ENCODE measurements around the gene ZGLP1.

DNA sequence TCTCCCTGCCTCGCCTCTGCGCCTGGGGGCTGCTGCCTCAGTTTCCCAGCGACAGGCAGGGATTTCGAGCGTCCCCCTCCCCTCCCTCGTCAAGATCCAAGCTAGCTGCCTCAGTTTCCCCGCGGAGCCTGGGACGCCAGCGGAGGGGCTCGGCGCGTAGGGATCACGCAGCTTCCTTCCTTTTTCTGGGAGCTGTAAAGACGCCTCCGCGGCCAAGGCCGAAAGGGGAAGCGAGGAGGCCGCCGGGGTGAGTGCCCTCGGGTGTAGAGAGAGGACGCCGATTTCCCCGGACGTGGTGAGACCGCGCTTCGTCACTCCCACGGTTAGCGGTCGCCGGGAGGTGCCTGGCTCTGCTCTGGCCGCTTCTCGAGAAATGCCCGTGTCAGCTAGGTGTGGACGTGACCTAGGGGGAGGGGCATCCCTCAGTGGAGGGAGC, 39.4 kb downstream of the ZGLP1 start:
- TF ChIP-seq, protein P1, sequence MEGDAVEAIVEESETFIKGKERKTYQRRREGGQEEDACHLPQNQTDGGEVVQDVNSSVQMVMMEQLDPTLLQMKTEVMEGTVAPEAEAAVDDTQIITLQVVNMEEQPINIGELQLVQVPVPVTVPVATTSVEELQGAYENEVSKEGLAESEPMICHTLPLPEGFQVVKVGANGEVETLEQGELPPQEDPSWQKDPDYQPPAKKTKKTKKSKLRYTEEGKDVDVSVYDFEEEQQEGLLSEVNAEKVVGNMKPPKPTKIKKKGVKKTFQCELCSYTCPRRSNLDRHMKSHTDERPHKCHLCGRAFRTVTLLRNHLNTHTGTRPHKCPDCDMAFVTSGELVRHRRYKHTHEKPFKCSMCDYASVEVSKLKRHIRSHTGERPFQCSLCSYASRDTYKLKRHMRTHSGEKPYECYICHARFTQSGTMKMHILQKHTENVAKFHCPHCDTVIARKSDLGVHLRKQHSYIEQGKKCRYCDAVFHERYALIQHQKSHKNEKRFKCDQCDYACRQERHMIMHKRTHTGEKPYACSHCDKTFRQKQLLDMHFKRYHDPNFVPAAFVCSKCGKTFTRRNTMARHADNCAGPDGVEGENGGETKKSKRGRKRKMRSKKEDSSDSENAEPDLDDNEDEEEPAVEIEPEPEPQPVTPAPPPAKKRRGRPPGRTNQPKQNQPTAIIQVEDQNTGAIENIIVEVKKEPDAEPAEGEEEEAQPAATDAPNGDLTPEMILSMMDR (IDR thresholded peaks at IDR 0.05), result no peak
- TF ChIP-seq EP300 (IDR thresholded peaks at IDR 0.05), result no peak
- no peak for TF ChIP-seq POLR2AphosphoS5 (IDR thresholded peaks at IDR 0.05)

Measured in esophagus muscularis mucosa (tissue), 4 donors.